Adrenal gland (tissue), 12 donors: Measurements from ENCODE around the gene FGFRL1. TPM values are rescaled to one million over a fixed set of nuclear protein-coding genes. Genes with fewer than 3 reads are reported as not detected.

ENCODE experiments used
- DNase-seq, 7 donors: peaks; one replicate each; pipeline ENCODE4 v3.0.0-alpha.2; 2019 to 2020
- H3K27ac ChIP-seq, 5 donors: fragments of 200-600 bp; sonication (generic) in 4 of 5; 1 replicate in 3 of 5; 2 replicates in 2 of 5; pipeline versions ENCODE4 v1.5.1 to v1.8.0; 2016 to 2020; ENCODE audit warnings: mild to moderate bottlenecking in 1 of 5
- H3K27me3 ChIP-seq: fragments of 200-600 bp; 2 replicates; pipeline ENCODE4 v1.8.0; 2021
- H3K36me3 ChIP-seq, 2 donors: fragments of 200-600 bp; replicated peaks in 1 of 2; 1 replicate in 1 of 2; 2 replicates in 1 of 2; pipeline versions ENCODE4 v1.5.1 to v1.8.0; 2018 to 2022
- H3K4me1 ChIP-seq, 2 donors: fragments of 200-600 bp; replicated peaks in 1 of 2; 1 replicate in 1 of 2; 2 replicates in 1 of 2; pipeline versions ENCODE4 v1.5.1 to v1.8.0; 2018 to 2021
- H3K4me3 ChIP-seq, 4 donors: fragments of 200-600 bp; sonication (generic) in 3 of 4; one replicate each; pipeline ENCODE4 v1.5.1; 2016 to 2018
- H3K9me3 ChIP-seq, 3 donors: fragments of 200-600 bp; sonication (generic) in 1 of 3; replicated peaks in 1 of 3; 1 replicate in 2 of 3; 2 replicates in 1 of 3; pipeline versions ENCODE4 v1.5.1 to v1.8.0; 2016 to 2021
- POLR2A ChIP-seq, 2 donors: fragments of 450-650 bp; IDR thresholded peaks; one replicate each; pipeline ENCODE4 v1.6.1; 2017; ENCODE audit warnings: antibody characterized with exemption in 2 of 2, mild to moderate bottlenecking in 2 of 2, moderate library complexity in 1 of 2
- WGBS, 4 donors: extraction: QIAGEN DNeasy Blood & Tissue Kit in 2 of 4; methylation state at CpG; one replicate each; pipeline versions ENCODE4 v1.1.5 to v1.1.7; 2013 to 2017; 5-methylcytosine and 5-hydroxymethylcytosine counted together
- intact Hi-C, 2 donors: fragments of 100-400 bp; cut with DNase I; formaldehyde crosslinking; loops; one replicate each; pipeline versions ENCODE4 v1.14.1 to v1.15.0; 2022 to 2023
- polyA plus RNA-seq, 3 donors: library from polyadenylated mRNA; stranded (reverse); fragments of 200-250 nt in 2 of 3; fragments of 350-450 nt in 1 of 3; fragmentation: Illumina TruSeq in 1 of 3; extraction: RNeasy Lipid Tissue Mini Kit (QIAGEN cat#74804) in 1 of 3; gene quantifications; one replicate each; pipeline ENCODE4 v1.2.3, GENCODE V29; 2013 to 2014
- total RNA-seq, 9 donors: library from RNA; depleted of rRNA in 4 of 9; stranded (reverse); fragments of >200 nt in 4 of 9; fragments of 120-200 nt in 1 of 9; fragmentation: NEBNext Ultra II Directional in 1 of 9; extraction: Animal tissue kit (Norgen Biotek cat#: 25700) in 1 of 9; gene quantifications; one replicate each; pipeline versions ENCODE4 v1.1.0 to v1.2.4, GENCODE V29; 2013 to 2023
- TF ChIP-seq, protein P1 (sequence below), 6 experiments: fragments of 450-650 bp in 4 of 6; fragments of 200-600 bp in 2 of 6; sonication (generic) in 1 of 6; IDR thresholded peaks; 1 replicate in 5 of 6; 2 replicates in 1 of 6; pipeline versions ENCODE4 v1.5.1 to v1.8.0; 2016 to 2021; ENCODE audit warnings: antibody characterized with exemption in 6 of 6, mild to moderate bottlenecking in 2 of 6, moderate library complexity in 1 of 6
- donor health status: healthy with polysubstance abuse.
- donor health status: Bipolar disorder and iron deficiency.
- donor health status: DM: yes; HTN: yes; CAD: no.
- donor health status: DM: no; HTN: no; CAD: no.
- donor health status: DM: no; HTN: no; CAD: no.
- donor health status: DM: yes; HTN: yes; CAD: no.

The FGFRL1 gene
- total and polyA plus RNA-seq, 12 donors = 24.4 to 274 (median 77.8) TPM

DNA sequence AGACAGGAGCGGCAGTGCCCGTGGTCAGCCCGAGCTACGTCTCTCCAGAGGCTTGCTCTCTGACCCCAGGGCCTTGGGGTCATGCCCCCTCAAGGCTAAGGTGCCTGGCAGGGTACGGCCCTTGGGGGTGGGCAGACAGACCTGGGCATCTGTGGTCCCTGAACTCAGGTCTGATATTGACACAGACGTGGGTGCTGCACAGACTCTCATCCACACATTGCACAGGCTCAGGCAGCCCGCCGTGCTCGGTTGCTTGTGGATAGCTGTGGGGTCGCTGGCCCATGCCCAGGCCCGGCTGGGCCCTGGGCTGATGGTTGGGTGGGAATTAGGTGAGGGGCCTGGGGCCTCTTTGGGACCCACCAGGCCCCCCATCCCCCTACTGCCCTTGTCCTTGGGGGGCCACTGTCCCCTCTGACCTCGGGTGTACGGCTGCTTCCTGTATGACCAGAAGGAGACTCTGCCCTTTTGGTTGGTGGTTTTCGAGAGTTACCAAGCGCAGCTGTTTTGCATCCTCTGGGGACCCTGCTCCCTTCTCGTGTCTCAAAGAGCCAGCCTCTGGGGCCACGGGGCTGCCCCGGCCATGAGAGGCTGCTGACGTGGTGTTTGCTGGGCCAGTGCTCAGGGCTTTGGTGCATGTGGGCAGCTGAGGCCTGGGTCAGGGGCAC, 10.1 kb downstream of the FGFRL1 start:
- Histone ChIP-seq H3K4me1 (no peaks in the 10 kb centered on the region), H3K27me3 (no peaks in the 10 kb centered on the region), H3K4me3 (no peak overlapping the region), H3K27ac (no peak overlapping the region), H3K36me3 (peaks cover 0 to 13% of the 10 kb centered on the region in 2 donors), H3K9me3 (no peaks in the 10 kb centered on the region)
- WGBS, 4 donors = 80 to 89% (median 83%) methylated on average over 8 to 19 of the region's 19 CpGs
- intact Hi-C loops = no loop called here
- no peak for DNase-seq
- TF ChIP-seq, protein P1, sequence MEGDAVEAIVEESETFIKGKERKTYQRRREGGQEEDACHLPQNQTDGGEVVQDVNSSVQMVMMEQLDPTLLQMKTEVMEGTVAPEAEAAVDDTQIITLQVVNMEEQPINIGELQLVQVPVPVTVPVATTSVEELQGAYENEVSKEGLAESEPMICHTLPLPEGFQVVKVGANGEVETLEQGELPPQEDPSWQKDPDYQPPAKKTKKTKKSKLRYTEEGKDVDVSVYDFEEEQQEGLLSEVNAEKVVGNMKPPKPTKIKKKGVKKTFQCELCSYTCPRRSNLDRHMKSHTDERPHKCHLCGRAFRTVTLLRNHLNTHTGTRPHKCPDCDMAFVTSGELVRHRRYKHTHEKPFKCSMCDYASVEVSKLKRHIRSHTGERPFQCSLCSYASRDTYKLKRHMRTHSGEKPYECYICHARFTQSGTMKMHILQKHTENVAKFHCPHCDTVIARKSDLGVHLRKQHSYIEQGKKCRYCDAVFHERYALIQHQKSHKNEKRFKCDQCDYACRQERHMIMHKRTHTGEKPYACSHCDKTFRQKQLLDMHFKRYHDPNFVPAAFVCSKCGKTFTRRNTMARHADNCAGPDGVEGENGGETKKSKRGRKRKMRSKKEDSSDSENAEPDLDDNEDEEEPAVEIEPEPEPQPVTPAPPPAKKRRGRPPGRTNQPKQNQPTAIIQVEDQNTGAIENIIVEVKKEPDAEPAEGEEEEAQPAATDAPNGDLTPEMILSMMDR (IDR thresholded peaks at IDR 0.05) = no peak
- TF ChIP-seq POLR2A (IDR thresholded peaks at IDR 0.05) = no peak

DNA sequence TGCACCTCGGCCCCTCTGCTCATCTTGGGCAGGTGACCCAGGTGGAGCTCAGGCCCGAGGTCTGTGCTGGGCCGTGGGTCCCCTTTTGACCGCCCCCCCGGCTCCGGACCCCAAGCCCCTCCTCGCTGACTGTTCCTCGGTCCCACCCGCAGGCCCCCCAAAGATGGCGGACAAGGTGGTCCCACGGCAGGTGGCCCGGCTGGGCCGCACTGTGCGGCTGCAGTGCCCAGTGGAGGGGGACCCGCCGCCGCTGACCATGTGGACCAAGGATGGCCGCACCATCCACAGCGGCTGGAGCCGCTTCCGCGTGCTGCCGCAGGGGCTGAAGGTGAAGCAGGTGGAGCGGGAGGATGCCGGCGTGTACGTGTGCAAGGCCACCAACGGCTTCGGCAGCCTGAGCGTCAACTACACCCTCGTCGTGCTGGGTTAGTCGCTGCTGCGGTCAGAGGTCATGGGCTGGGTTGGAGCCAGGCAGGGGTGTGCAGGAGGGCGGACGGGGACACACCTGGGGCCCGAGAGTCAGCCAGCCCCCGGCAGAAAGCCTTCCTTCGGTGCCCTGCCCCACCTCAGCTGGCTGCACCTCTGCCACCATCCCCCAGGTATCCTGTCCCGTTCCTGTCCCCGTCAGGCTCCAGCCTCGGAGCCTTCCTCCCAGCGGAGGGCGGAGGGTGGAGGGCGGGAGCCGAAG, 10.8 kb downstream of the FGFRL1 start:
- no peaks in the 10 kb centered on the region for H3K27me3 ChIP-seq
- intact Hi-C loops = no loop called here
- H3K27ac ChIP-seq = no peak overlapping the region
- 92 to 96% (median 94%) methylated on average over 30 to 46 of the region's 46 CpGs for WGBS, 4 donors
- H3K4me3 ChIP-seq = no peak overlapping the region
- no peak for DNase-seq
- H3K36me3 ChIP-seq = peaks cover 0 to 13% of the 10 kb centered on the region in 2 donors
- no peaks in the 10 kb centered on the region for H3K4me1 ChIP-seq
- no peaks in the 10 kb centered on the region for H3K9me3 ChIP-seq
- no peak for TF ChIP-seq POLR2A (IDR thresholded peaks at IDR 0.05)
- TF ChIP-seq, protein P1 (IDR thresholded peaks at IDR 0.05) = no peak

DNA sequence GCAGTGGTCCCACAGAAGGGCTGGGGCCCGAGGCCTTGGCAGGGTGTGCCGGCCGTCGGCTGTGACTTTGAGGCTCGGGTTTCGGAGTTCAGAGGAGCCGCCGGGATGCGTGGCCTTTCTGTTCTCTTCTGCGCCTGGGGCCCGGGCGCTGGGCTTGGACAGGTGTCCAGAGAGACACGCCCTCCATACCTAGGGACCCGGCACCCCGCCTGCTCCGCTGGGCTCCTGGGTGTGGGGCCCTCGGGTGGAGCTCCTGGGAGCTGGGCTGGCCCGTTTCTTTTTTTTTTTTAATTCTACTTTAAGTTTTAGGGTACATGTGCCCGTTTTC, 11.3 kb downstream of the FGFRL1 start:
- H3K4me1 ChIP-seq = no peaks in the 10 kb centered on the region
- no peak overlapping the region for H3K27ac ChIP-seq
- no peak overlapping the region for H3K4me3 ChIP-seq
- intact Hi-C loops = no loop called here
- no peak for TF ChIP-seq POLR2A (IDR thresholded peaks at IDR 0.05)
- TF ChIP-seq, protein P1 (IDR thresholded peaks at IDR 0.05) = no peak
- H3K36me3 ChIP-seq = peaks cover 0 to 13% of the 10 kb centered on the region in 2 donors
- WGBS, 4 donors = 82 to 93% (median 89%) methylated on average over 8 to 19 of the region's 19 CpGs
- no peaks in the 10 kb centered on the region for H3K27me3 ChIP-seq
- DNase-seq = no peak
- no peaks in the 10 kb centered on the region for H3K9me3 ChIP-seq

DNA sequence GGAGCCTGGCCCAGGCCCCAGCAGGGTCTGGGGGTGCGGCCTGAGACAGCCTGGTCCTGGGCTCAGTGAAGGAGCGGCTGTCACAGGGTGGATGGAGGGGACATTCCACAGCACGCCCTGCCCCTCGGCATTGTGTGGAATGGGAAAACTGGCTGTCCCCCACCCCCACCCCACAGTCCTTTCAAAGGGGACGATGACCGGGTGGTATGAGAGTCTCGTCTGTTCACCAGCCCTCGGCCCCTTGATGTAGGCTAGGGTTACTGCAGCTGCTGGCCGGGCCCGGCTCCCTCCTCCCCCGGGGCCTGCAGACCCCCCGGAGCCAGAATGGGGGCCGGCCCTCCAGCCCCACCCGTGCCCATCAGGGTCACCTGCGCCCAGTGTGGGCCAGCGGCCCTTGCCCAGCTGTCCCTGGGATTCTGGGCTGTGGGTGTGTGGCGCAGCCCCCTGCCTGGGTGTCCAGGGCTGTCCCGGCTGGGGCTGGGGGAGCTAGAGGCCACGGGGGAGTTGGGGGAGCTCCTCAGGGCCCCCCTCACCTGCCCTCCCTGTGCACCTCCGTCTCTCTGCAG, 11.7 kb downstream of the FGFRL1 start:
- 86 to 100% (median 91%) methylated on average over 2 to 20 of the region's 20 CpGs for WGBS, 4 donors
- TF ChIP-seq POLR2A (IDR thresholded peaks at IDR 0.05) = no peak
- TF ChIP-seq, protein P1 (IDR thresholded peaks at IDR 0.05) = no peak

More for the DNA sequence above, 11.7 kb downstream of the FGFRL1 start:
- DNase-seq = no peak
- Histone ChIP-seq H3K9me3 (no peaks in the 10 kb centered on the region), H3K4me1 (no peaks in the 10 kb centered on the region), H3K36me3 (peaks cover 0 to 13% of the 10 kb centered on the region in 2 donors), H3K27me3 (no peaks in the 10 kb centered on the region), H3K27ac (no peak overlapping the region), H3K4me3 (no peak overlapping the region)
- intact Hi-C loops = no loop called here
